AG08395 (cell line): ENCODE results near the gene TMEM184B.

Experiments used
- DNase-seq: peaks from one replicate; pipeline ENCODE4 v3.0.0; 2012; ENCODE audit warnings: mixed read lengths, low spot score

TMEM184B gene

GRCh38 chr22:38308791-38309498 lies 36.1 kb upstream of the TMEM184B start:
- DNase-seq, result no peak

- DNase-seq, result no peak
These were observed 33.0 kb upstream of the TMEM184B start for GRCh38 chr22:38305471-38306448.

- no peak for DNase-seq
These were observed 31.7 kb upstream of the TMEM184B start for GRCh38 chr22:38304526-38304925.

- no peak for DNase-seq
These were observed 31.2 kb upstream of the TMEM184B start for GRCh38 chr22:38303974-38304373.

GRCh38 chr22:38302906-38303305 lies 30.1 kb upstream of the TMEM184B start:
- DNase-seq, result no peak

- no peak for DNase-seq
These were observed 28.1 kb upstream of the TMEM184B start for GRCh38 chr22:38300946-38301345.

- DNase-seq, result no peak
These were observed 27.6 kb upstream of the TMEM184B start for GRCh38 chr22:38300197-38300945.

GRCh38 chr22:38299770-38300102 lies 26.9 kb upstream of the TMEM184B start:
- DNase-seq, result no peak

- DNase-seq, result no peak
These were observed 25.6 kb upstream of the TMEM184B start for GRCh38 chr22:38298312-38299005.

- DNase-seq, result no peak
These were observed 23.6 kb upstream of the TMEM184B start for GRCh38 chr22:38296372-38296771.

- DNase-seq, result no peak
These were observed 23.1 kb upstream of the TMEM184B start for GRCh38 chr22:38295863-38296262.

- DNase-seq, result no peak
These were observed 22.5 kb upstream of the TMEM184B start for GRCh38 chr22:38295339-38295738.

- no peak for DNase-seq
These were observed 21.4 kb upstream of the TMEM184B start for GRCh38 chr22:38294193-38294592.

- no peak for DNase-seq
These were observed 19.9 kb upstream of the TMEM184B start for GRCh38 chr22:38292694-38293093.

GRCh38 chr22:38291201-38291777 lies 18.5 kb upstream of the TMEM184B start:
- DNase-seq, result no peak

- DNase-seq, result no peak
These were observed 17.5 kb upstream of the TMEM184B start for GRCh38 chr22:38290347-38290746.

GRCh38 chr22:38289583-38290082 lies 16.8 kb upstream of the TMEM184B start:
- no peak for DNase-seq

GRCh38 chr22:38286915-38287669 lies 14.3 kb upstream of the TMEM184B start:
- no peak for DNase-seq

- no peak for DNase-seq
These were observed 12.2 kb upstream of the TMEM184B start for GRCh38 chr22:38285018-38285417.

GRCh38 chr22:38284042-38284402 lies 11.2 kb upstream of the TMEM184B start:
- peak; percentile 91 for DNase-seq

- no peak for DNase-seq
These were observed 9.6 kb upstream of the TMEM184B start for GRCh38 chr22:38282397-38282796.
